Neural cell (in vitro differentiated cells): ENCODE data around the gene IL15.

ENCODE experiments used
- CTCF ChIP-seq: fragments of 450-650 bp; IDR thresholded peaks from 2 replicates; pipeline ENCODE4 v1.5.1; 2014; ENCODE audit warnings: antibody characterized with exemption, mild to moderate bottlenecking, moderate library complexity; ENCODE audit not compliant: poor library complexity, severe bottlenecking
- EP300 ChIP-seq: fragments of 450-650 bp; conservative IDR thresholded peaks from 2 replicates; pipeline ENCODE4 v1.6.1; 2014; ENCODE audit warnings: antibody characterized with exemption, mild to moderate bottlenecking, moderate library complexity; ENCODE audit not compliant: poor library complexity, severe bottlenecking
- EZH2 ChIP-seq: fragments of 200-600, 300-800 bp; shearing (Covaris generic), sonication (generic); IDR thresholded peaks from 2 replicates; pipeline ENCODE4 v1.6.1; 2014; ENCODE audit warnings: antibody characterized with exemption, low read length, borderline replicate concordance, mild to moderate bottlenecking; ENCODE audit not compliant: insufficient read depth, poor library complexity, severe bottlenecking
- POLR2AphosphoS5 ChIP-seq: IDR thresholded peaks from 2 replicates; pipeline ENCODE4 v1.6.1; 2012

DNA sequence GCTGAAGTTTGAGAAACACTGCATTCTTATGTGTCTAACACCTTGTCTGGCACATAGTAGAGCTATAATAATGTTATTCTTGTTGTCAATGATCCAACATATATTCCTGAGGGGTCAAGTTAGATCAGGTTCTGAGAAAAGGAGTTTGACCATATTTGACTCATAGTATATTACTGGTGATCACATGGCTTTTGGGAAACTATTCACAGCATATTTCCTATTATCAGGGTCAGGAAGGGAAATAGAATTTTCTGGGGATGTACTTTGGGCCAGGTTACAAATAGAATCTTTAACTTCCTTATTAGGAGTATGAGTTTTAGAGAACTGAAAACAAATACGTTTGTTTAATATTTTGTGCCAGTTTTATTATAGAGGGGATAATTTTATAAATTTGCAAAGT lies 11.6 kb downstream of the IL15 start:
- TF ChIP-seq CTCF (no peak), EZH2 (no peak), POLR2AphosphoS5 (no peak), EP300 (no peak)
